ENCODE measurements around the gene TGM3.
"Not testable (repeated sequence)": the region's sequence is repeated elsewhere in the genome, so short reads cannot be mapped to it uniquely, and the experiment has no call there.

The TGM3 gene

GRCh38 chr20:2295886-2296515, at the start of gene TGM3:
Gene TGM3, plus strand, starts transcription at chr20:2296001. Its CDS starts 63 bp downstream, at chr20:2296064.
- DNase-seq = no peak

GRCh38 chr20:2246069-2246491, 49.7 kb upstream of the TGM3 start:
- DNase-seq = no peak

- no peak for DNase-seq
These were observed 47.0 kb upstream of the TGM3 start for GRCh38 chr20:2248837-2249236.

GRCh38 chr20:2249935-2250334, 45.9 kb upstream of the TGM3 start:
- DNase-seq = no peak

- DNase-seq = no peak
These were observed 43.3 kb upstream of the TGM3 start for GRCh38 chr20:2252419-2252997.

GRCh38 chr20:2253256-2253655, 42.5 kb upstream of the TGM3 start:
- no peak for DNase-seq

GRCh38 chr20:2254333-2254732, 41.5 kb upstream of the TGM3 start:
- no peak for DNase-seq

- no peak for DNase-seq
These were observed 39.8 kb upstream of the TGM3 start for GRCh38 chr20:2255926-2256531.

- DNase-seq = no peak
These were observed 36.1 kb upstream of the TGM3 start for GRCh38 chr20:2259731-2260130.

GRCh38 chr20:2260250-2260649, 35.6 kb upstream of the TGM3 start:
- no peak for DNase-seq

- DNase-seq = no peak
These were observed 34.7 kb upstream of the TGM3 start for GRCh38 chr20:2261046-2261485.

- DNase-seq = no peak
These were observed 34.2 kb upstream of the TGM3 start for GRCh38 chr20:2261629-2262028.

GRCh38 chr20:2264118-2264517, 31.7 kb upstream of the TGM3 start:
- no peak for DNase-seq

- DNase-seq = not testable (repeated sequence)
These were observed 31.0 kb upstream of the TGM3 start for GRCh38 chr20:2264621-2265374.

- no peak for DNase-seq
These were observed 22.0 kb upstream of the TGM3 start for GRCh38 chr20:2273634-2274302.

- no peak for DNase-seq
These were observed 19.8 kb upstream of the TGM3 start for GRCh38 chr20:2276015-2276414.

GRCh38 chr20:2279253-2279779, 16.5 kb upstream of the TGM3 start:
- no peak for DNase-seq

GRCh38 chr20:2280082-2280481, 15.7 kb upstream of the TGM3 start:
- no peak for DNase-seq

- no peak for DNase-seq
These were observed 14.2 kb upstream of the TGM3 start for GRCh38 chr20:2281563-2281962.

- no peak for DNase-seq
These were observed 13.6 kb upstream of the TGM3 start for GRCh38 chr20:2282181-2282580.

GRCh38 chr20:2283706-2284423, 11.9 kb upstream of the TGM3 start:
- no peak for DNase-seq

GRCh38 chr20:2285193-2285592, 10.6 kb upstream of the TGM3 start:
- DNase-seq = no peak

Measured in NCI-H1694 (cell line).